Activated CD4-positive, alpha-beta T cell treated with anti-CD3 and anti-CD28 coated beads for 36 hours (primary cell): ENCODE measurements around the gene KLHL2. TPM values are rescaled to one million over a fixed set of nuclear protein-coding genes. Genes with fewer than 3 reads are reported as not detected.
A peak's percentile ranks its signal among the peaks of the same experiment; 100 is the strongest.
"Not testable (repeated sequence)": the region's sequence is repeated elsewhere in the genome, so short reads cannot be mapped to it uniquely, and the experiment has no call there.

Source experiments
- ATAC-seq: fragments of 200-7000 bp; cut with Tn5 transposase; one replicate; pipeline ENCODE4 v1.10.0; 2021; ENCODE audit warnings: mild to moderate bottlenecking, moderate library complexity
- CTCF ChIA-PET: fragments of 350-600 bp; sonication (Branson Sonifier 250); formaldehyde crosslinking; loops from one replicate; lab custom pipeline; 2021; ENCODE audit warnings: antibody characterized with exemption; lab: Charles Lee
- POLR2A ChIA-PET: fragments of 350-600 bp; sonication (Branson Sonifier 250); formaldehyde crosslinking; loops from one replicate; lab custom pipeline; 2021; ENCODE audit warnings: antibody characterized with exemption, inconsistent platforms; lab: Charles Lee
- DNase-seq: peaks from one replicate; pipeline ENCODE4 v3.0.0-alpha.2; 2020
- H3K27ac Mint-ChIP-seq: one replicate; pipeline ENCODE4 v1.8.0; 2021; ENCODE audit warnings: mixed read lengths
- H3K27me3 Mint-ChIP-seq: one replicate; pipeline ENCODE4 v1.8.0; 2021; ENCODE audit warnings: mixed read lengths
- H3K36me3 Mint-ChIP-seq: one replicate; pipeline ENCODE4 v1.8.0; 2021; ENCODE audit warnings: low read depth, mixed read lengths
- H3K4me1 Mint-ChIP-seq: one replicate; pipeline ENCODE4 v1.8.0; 2021; ENCODE audit warnings: mixed read lengths
- H3K4me3 Mint-ChIP-seq: one replicate; pipeline ENCODE4 v1.8.0; 2021; ENCODE audit warnings: mild to moderate bottlenecking, moderate library complexity, mixed read lengths
- H3K9me3 Mint-ChIP-seq: one replicate; pipeline ENCODE4 v1.8.0; 2021; ENCODE audit warnings: low read depth, mixed read lengths
- intact Hi-C, 2 experiments: fragments of 100-400 bp; cut with DNase I in 1 of 2; cut with micrococcal nuclease in 1 of 2; formaldehyde crosslinking; loops; one replicate each; pipeline versions ENCODE4 v1.14.2 to v1.15.1; 2022 to 2024; cut with DNase I, micrococcal nuclease
- total RNA-seq, 2 experiments: library from RNA; stranded (reverse); gene quantifications; one replicate each; pipeline ENCODE4 v1.2.3, GENCODE V29; 2021

The KLHL2 gene, protein sequence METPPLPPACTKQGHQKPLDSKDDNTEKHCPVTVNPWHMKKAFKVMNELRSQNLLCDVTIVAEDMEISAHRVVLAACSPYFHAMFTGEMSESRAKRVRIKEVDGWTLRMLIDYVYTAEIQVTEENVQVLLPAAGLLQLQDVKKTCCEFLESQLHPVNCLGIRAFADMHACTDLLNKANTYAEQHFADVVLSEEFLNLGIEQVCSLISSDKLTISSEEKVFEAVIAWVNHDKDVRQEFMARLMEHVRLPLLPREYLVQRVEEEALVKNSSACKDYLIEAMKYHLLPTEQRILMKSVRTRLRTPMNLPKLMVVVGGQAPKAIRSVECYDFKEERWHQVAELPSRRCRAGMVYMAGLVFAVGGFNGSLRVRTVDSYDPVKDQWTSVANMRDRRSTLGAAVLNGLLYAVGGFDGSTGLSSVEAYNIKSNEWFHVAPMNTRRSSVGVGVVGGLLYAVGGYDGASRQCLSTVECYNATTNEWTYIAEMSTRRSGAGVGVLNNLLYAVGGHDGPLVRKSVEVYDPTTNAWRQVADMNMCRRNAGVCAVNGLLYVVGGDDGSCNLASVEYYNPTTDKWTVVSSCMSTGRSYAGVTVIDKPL
- 10 to 100 TPM; 20.9 to 22.1 TPM for total RNA-seq

DNA sequence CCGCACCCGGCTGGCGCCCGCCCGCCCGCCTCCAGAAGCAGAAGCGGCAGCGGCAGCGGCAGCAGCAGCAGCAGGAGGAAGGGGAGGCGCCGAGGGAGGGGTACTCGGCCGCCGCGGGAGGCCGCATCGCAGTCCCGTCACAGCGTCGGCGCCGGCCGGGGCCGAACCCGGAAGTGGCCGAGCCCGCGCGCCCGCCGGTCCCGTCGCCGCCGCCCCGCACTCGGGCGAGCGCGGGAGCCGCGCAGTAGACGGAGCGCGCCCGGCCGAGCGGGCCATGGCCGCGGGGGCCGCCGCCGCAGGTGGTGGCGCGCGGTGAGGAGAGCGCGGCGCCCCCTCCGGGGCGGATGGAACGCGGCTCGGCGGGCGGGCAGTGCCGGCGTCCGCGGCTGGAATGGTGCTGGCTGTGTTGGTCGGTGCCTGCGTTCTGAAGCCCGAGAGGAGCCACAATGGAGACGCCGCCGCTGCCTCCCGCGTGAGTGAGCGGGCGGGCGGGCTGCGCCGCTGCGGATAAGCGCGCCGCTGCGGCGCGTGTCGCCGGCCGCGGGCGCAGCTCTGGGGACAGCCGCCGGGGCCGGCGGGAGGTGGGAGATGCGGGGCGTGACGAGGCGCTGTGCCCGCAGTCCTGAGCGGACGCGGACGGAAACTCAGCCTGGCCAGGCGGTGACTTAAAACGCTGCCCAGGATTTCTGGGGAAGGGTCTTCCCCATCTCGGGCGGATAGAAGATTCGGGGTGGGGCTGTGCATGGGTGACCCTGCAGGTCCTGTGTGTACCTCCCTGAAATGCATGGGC, at the start of gene KLHL2:
Gene KLHL2 (plus strand): TSS at position 131 of the 790 bp plus-strand sequence. CDS start 316 bp downstream, at position 447.
- intact Hi-C loops = loop anchor here (1.0 to 10.0 kb wide), 5 partner anchors 47 to 120 kb away; partner anchors contain the start of genes MSMO1 (in 2 of the 2) and TMEM192 (in 2 of the 2)
- CTCF ChIA-PET = interaction anchor here (1.2 to 1.3 kb wide), 2 partner anchors 11 to 123 kb away, joined by 3 read pairs; no protein-coding TSS in a partner anchor
- H3K4me3 Mint-ChIP-seq = peak within 1 kb of the TSS; percentile 86

DNA sequence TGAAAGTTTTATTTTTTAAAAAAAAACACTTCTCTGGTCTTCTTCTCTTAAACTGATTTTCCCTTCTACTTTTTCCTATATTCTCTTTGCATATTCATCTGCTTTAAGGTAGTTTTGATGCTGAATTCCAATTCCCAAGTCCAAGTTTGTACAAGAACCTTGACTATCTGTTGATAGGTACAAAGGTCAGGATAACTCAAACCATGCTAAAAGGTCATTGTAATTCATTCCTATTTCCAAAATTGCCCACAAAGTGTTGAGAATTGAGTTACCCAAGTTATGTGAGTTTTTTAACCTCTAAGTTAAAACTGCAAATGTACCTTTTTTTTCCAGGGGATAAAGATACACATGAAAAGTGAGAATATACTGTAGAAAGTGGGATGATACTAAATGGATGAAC, 48.6 kb upstream of the KLHL2 start:
- Mint-ChIP-seq H3K36me3 (no peaks in the 10 kb centered on the region), H3K27me3 (peaks cover 15% of the 10 kb centered on the region), H3K4me3 (no peak overlapping the region), H3K27ac (no peak overlapping the region), H3K4me1 (no peaks in the 10 kb centered on the region), H3K9me3 (peaks cover 12% of the 10 kb centered on the region)
- no peak for DNase-seq
- intact Hi-C loops = no loop called here
- POLR2A ChIA-PET = no interaction called here
- CTCF ChIA-PET = no interaction called here
- no peak for ATAC-seq

More for the DNA sequence above, at the start of gene KLHL2:
- peak; percentile 65 for ATAC-seq
- peak; percentile 82 for DNase-seq
- Mint-ChIP-seq H3K27me3 (no peaks in the 10 kb centered on the region), H3K4me1 (peaks cover 68% of the 10 kb centered on the region), H3K36me3 (peaks cover 3% of the 10 kb centered on the region), H3K9me3 (no peaks in the 10 kb centered on the region), H3K27ac (peak within 1 kb of the TSS; percentile 89)
- POLR2A ChIA-PET = interaction anchor here (0.6 kb wide), 1 partner anchor 8 kb away, joined by 3 read pairs; no protein-coding TSS in a partner anchor

DNA sequence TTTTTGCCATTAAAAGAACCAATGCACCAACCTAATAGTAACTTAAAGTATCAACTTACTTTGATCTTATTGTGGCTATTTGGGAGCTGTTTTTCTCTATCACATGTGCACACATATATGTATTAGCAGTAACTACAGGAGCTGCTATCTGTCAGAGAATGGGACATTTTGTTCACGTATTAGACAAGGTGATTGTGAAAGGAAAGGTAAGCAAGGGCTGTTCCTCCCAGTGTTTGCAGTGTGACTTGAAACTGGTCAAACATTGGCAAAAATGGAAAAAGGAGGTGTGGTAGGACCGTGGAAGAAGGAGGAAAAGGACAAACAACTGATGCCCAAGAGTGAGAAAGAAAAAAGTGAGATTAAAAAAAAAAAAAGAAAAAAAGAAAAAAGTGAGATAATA, 43.1 kb upstream of the KLHL2 start:
- no peak overlapping the region for H3K27ac Mint-ChIP-seq
- intact Hi-C loops = no loop called here
- H3K4me1 Mint-ChIP-seq = no peaks in the 10 kb centered on the region
- DNase-seq (no peak), ATAC-seq (no peak)
- ChIA-PET POLR2A (no interaction called here), CTCF (no interaction called here)
- H3K27me3 Mint-ChIP-seq = peaks cover 4% of the 10 kb centered on the region
- H3K36me3 Mint-ChIP-seq = no peaks in the 10 kb centered on the region
- peaks cover 6% of the 10 kb centered on the region for H3K9me3 Mint-ChIP-seq
- no peak overlapping the region for H3K4me3 Mint-ChIP-seq

DNA sequence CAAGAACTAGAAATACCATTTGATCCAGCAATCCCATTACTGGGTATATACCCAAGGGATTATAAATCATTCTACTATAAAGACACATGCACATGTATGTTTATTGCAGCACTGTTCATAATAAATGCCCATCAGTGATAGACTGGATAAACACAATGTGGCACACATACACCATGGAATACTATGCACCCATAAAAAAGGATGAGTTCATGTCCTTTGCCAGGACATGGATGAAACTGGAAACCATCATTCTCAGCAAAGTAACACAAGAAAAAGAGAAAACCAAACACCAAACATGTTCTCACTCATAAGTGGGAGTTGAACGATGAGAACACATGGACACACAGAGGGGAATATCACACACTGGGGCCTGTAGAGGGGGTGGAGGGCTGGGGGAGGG, 40.5 kb upstream of the KLHL2 start:
- POLR2A ChIA-PET, ATAC-seq, CTCF ChIA-PET, H3K27me3 Mint-ChIP-seq, H3K36me3 Mint-ChIP-seq, H3K9me3 Mint-ChIP-seq, intact Hi-C loops, H3K4me3 Mint-ChIP-seq, DNase-seq, H3K4me1 Mint-ChIP-seq, H3K27ac Mint-ChIP-seq: not testable (repeated sequence)

DNA sequence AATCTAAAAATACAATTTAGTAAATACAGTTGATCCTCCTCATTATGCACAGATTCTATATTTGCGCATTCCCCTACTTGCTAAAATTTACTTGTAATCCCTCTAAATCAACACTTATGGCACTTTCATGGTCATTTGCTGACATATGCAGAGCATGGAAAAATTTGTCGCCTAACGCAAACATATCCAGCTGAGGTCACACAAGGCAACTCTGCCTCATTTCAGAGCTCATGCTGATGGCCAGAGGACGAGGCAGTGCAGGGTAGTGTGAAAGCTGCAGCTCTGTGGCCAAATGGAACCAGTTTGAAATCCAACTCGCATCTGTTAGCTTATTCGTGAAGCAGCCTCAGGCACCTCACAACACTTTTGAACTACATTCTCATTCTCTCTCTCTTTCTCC, 39.7 kb upstream of the KLHL2 start:
- no peaks in the 10 kb centered on the region for H3K36me3 Mint-ChIP-seq
- ChIA-PET POLR2A (no interaction called here), CTCF (no interaction called here)
- DNase-seq = no peak
- peaks cover 6% of the 10 kb centered on the region for H3K9me3 Mint-ChIP-seq
- no peak overlapping the region for H3K27ac Mint-ChIP-seq
- no peak overlapping the region for H3K4me3 Mint-ChIP-seq
- intact Hi-C loops = no loop called here
- H3K27me3 Mint-ChIP-seq = peaks cover 6% of the 10 kb centered on the region
- no peaks in the 10 kb centered on the region for H3K4me1 Mint-ChIP-seq
- no peak for ATAC-seq

DNA sequence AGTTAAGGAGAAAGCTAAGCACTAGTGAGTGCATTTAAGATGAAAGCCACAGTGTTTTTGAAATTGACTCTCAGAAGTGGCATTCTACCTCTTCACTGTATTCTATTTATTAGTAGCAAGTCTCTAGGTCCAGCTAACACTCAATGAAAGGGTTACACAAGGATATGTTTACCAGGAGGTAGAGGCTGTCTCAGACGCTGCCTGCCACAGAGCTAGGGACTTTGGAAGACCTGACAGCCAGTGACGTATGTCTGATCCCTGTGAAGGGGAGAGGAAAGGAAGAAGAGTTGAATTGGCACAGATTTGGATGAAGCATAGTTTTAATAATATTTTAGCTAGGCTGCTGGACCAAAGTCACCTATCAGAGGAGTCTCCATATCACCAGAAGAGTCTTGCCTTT, 36.5 kb upstream of the KLHL2 start:
- no peak for ATAC-seq
- H3K4me1 Mint-ChIP-seq = no peaks in the 10 kb centered on the region
- POLR2A ChIA-PET = no interaction called here
- no peak overlapping the region for H3K27ac Mint-ChIP-seq
- peaks cover 2% of the 10 kb centered on the region for H3K36me3 Mint-ChIP-seq
- no peak for DNase-seq
- peaks cover 8% of the 10 kb centered on the region for H3K9me3 Mint-ChIP-seq
- intact Hi-C loops = no loop called here
- CTCF ChIA-PET = interaction anchor here (0.8 kb wide), 1 partner anchor 242 kb away, joined by 3 read pairs; no protein-coding TSS in a partner anchor
- H3K27me3 Mint-ChIP-seq = peaks cover 6% of the 10 kb centered on the region
- H3K4me3 Mint-ChIP-seq = no peak overlapping the region

DNA sequence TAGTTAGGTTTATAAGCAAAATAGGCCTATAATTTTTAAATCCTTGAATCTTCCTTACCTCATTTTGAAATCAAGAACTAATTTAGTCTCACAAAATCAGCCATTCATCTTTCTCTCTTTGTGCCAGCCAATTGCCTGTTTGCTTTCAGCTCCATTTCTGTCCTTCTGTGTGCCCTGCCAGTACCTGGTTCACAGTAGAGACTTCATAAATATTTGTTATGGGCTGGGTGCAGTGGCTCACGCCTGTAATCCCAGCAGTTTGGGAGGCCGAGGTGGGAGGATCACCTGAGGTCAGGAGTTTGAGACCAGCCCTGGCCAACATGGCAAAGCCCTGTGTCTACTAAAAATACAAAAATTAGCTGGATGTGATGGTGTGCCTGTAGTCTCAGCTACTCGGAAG, 31.9 kb upstream of the KLHL2 start:
- H3K27me3 Mint-ChIP-seq, H3K9me3 Mint-ChIP-seq, H3K4me3 Mint-ChIP-seq, intact Hi-C loops, H3K4me1 Mint-ChIP-seq, DNase-seq, POLR2A ChIA-PET, H3K27ac Mint-ChIP-seq, H3K36me3 Mint-ChIP-seq, ATAC-seq: not testable (repeated sequence)
- CTCF ChIA-PET = interaction anchor here (1.4 kb wide), 1 partner anchor 11 kb away, joined by 3 read pairs; no protein-coding TSS in a partner anchor

DNA sequence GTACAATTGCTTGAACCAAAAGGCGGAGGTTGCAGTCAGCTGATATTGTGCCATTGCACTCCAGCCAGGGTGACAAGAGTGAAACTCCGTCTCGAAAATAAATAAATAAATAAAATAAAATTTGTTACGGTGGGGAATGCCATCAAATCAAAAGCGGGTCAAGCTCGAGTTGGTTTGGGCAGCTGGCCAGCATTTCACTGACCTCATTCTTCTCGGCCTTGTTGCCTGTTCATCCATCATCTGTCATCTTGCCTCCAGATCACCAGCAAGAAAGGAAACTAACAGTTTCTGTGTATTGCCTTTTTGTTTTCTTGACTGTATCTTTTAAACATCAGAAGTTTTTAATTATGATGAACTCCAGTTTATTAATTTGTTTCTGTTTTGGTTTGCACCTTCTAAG, 31.5 kb upstream of the KLHL2 start:
- Mint-ChIP-seq H3K27ac (no peak overlapping the region), H3K4me3 (no peak overlapping the region), H3K9me3 (peaks cover 2% of the 10 kb centered on the region), H3K27me3 (peaks cover 6% of the 10 kb centered on the region), H3K36me3 (peaks cover 2% of the 10 kb centered on the region), H3K4me1 (no peaks in the 10 kb centered on the region)
- no peak for ATAC-seq
- no peak for DNase-seq
- intact Hi-C loops = no loop called here
- CTCF ChIA-PET = interaction anchor here (1.4 kb wide), 1 partner anchor 10 kb away, joined by 3 read pairs; no protein-coding TSS in a partner anchor
- POLR2A ChIA-PET = no interaction called here

DNA sequence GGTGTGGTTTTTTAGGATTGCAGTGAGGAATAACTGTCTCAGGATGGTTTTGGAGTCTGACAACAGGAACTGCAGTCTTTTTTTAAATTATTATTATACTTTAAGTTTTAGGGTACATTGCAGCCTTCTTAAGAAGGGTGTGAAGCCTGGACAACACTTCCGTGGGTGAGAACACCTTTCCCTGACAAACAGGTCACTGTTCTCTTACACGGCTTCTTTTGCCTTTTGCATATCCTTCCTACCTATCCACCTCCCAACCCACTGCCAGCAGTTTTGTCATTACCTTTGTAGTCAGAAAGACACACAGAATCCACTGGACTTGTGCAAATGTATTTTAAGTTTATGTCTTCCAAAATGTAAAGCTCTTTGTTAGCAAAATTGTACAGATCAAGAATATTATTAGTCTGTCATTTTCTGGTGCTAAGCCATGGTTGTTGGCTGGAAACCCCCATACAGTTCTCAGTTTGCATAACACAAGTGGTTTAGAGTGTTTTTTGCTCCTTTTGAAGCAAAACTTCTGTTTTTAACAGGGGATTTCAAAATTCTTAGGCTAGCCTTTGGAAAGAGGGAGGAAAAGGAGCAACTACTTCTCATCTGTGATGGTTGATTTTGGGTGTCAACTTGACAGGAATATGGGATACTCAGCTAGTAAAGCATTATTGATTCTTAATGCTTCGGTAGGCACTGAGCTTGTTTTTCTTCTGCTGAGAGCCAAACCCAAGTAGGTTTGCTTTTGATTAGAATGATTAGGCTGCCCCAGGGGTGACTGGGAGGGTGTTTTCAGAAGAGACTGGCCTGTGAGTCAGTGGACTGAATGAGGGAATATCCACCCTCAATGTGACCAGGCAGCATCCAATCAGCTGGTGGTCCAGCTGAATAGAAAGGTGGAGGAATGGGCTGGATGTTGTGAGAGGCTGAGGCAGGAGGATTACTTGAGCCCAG, 29.4 kb upstream of the KLHL2 start:
- no peak overlapping the region for H3K4me3 Mint-ChIP-seq
- H3K27me3 Mint-ChIP-seq = peaks cover 2% of the 10 kb centered on the region
- H3K27ac Mint-ChIP-seq = no peak overlapping the region
- H3K36me3 Mint-ChIP-seq = peaks cover 2% of the 10 kb centered on the region
- intact Hi-C loops = no loop called here
- ChIA-PET CTCF (interaction anchor here (0.5 to 0.7 kb wide), 2 partner anchors 31 to 199 kb away, joined by 3 read pairs; no protein-coding TSS in a partner anchor), POLR2A (no interaction called here)
- no peaks in the 10 kb centered on the region for H3K4me1 Mint-ChIP-seq
- no peak for ATAC-seq
- DNase-seq = no peak
- peaks cover 2% of the 10 kb centered on the region for H3K9me3 Mint-ChIP-seq

DNA sequence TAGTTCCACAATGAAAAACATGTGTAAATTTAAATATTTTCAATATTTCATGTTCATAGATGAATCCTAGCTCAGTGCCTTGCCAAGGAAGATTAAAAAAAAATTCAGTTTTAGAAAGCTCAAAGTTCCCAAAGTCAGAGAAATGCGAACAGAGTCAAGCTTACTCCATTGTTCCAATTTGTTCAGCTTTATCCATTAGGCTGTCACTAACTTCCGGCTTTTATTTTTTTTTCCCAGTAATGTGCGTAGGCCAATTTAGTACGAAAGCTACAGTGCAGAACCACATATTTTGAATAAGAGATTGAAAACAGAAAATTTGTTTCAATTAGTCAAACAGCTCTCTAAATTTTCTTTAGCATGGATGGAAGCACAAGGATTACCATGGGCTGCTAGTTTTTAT, 23.1 kb upstream of the KLHL2 start:
- DNase-seq = no peak
- Mint-ChIP-seq H3K4me3 (no peak overlapping the region), H3K36me3 (no peaks in the 10 kb centered on the region), H3K27me3 (peaks cover 2% of the 10 kb centered on the region), H3K9me3 (peaks cover 5% of the 10 kb centered on the region), H3K4me1 (no peaks in the 10 kb centered on the region), H3K27ac (no peak overlapping the region)
- POLR2A ChIA-PET = no interaction called here
- intact Hi-C loops = no loop called here
- CTCF ChIA-PET = interaction anchor here (0.8 to 1.7 kb wide), 5 partner anchors 9 to 194 kb away, joined by 3 to 5 read pairs (median 4); partner anchors contain the start of gene CPE
- ATAC-seq = no peak
